ENCODE data around the gene FAR2.

DNA sequence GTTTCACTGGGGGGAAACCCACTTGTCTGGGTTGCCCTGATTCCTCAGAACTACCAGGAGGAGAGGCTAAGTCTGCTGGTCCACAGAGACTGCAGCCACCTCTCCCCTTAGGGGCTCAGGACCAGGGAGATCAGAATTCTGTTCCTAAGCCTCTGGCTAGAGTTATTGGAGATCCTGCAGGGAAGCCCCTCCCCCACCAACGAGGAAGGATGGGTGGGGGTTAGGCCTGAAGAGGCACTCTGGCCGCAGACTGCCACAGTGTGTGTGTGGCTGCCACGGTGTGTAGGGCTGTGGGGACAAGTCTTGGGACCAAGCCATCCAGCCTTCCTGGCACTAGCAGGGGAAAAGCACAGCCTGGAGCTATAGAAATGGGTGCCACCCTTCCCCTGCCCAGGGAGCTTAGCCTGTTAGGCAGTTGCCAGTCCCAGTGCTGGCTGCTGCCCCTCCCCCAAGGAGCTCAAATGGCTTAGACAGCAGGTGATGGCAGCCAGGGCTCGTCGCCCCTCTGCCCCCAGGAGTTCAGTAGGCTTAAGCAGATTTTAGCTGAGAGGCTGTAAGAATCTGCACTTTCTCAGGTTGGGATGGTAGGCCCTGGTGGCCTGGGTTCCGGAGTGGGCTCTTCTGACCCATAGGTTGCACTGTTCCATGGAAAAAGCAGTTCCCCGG lies 124.2 kb downstream of the FAR2 start:
- TF ChIP-seq, protein P1, sequence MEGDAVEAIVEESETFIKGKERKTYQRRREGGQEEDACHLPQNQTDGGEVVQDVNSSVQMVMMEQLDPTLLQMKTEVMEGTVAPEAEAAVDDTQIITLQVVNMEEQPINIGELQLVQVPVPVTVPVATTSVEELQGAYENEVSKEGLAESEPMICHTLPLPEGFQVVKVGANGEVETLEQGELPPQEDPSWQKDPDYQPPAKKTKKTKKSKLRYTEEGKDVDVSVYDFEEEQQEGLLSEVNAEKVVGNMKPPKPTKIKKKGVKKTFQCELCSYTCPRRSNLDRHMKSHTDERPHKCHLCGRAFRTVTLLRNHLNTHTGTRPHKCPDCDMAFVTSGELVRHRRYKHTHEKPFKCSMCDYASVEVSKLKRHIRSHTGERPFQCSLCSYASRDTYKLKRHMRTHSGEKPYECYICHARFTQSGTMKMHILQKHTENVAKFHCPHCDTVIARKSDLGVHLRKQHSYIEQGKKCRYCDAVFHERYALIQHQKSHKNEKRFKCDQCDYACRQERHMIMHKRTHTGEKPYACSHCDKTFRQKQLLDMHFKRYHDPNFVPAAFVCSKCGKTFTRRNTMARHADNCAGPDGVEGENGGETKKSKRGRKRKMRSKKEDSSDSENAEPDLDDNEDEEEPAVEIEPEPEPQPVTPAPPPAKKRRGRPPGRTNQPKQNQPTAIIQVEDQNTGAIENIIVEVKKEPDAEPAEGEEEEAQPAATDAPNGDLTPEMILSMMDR (conservative IDR thresholded peaks at IDR 0.05; ENCODE audit: low read depth, low read length), result no peak
- TF ChIP-seq EZH2 (IDR thresholded peaks at IDR 0.05; ENCODE audit: borderline replicate concordance, low read depth, low read length, poor library complexity, severe bottlenecking), result no peak
